Smooth muscle cell (in vitro differentiated cells): ENCODE data around the gene KIDINS220. TPM values are rescaled to one million over a fixed set of nuclear protein-coding genes. Genes with fewer than 3 reads are reported as not detected.

Experiments
- DNase-seq: peaks from one replicate; lab custom pipeline; 2025; ENCODE audit not compliant: unreplicated experiment; lab: John Stamatoyannopoulos, UW
- H2AFZ ChIP-seq: fragments of 200-600 bp; sonication (generic); 2 replicates; pipeline ENCODE4 v1.6.0; 2016; ENCODE audit warnings: antibody characterized with exemption, low read depth, mild to moderate bottlenecking
- H3F3A ChIP-seq: fragments of 200-600 bp; sonication (generic); 2 replicates; pipeline ENCODE4 v1.6.0; 2017; ENCODE audit warnings: antibody characterized with exemption, low read depth
- H3K27ac ChIP-seq: fragments of 200-600 bp; sonication (generic); 2 replicates; pipeline ENCODE4 v1.5.1; 2016; ENCODE audit warnings: low read depth, mild to moderate bottlenecking
- H3K27me3 ChIP-seq: fragments of 200-600 bp; sonication (generic); 2 replicates; pipeline ENCODE4 v1.6.1; 2016; ENCODE audit warnings: low read depth, mild to moderate bottlenecking
- H3K36me3 ChIP-seq: fragments of 200-600 bp; sonication (generic); 2 replicates; pipeline ENCODE4 v1.5.1; 2016; ENCODE audit warnings: low read depth
- H3K4me1 ChIP-seq: fragments of 200-600 bp; sonication (generic); 2 replicates; pipeline ENCODE4 v1.5.1; 2016; ENCODE audit warnings: low read depth
- H3K4me2 ChIP-seq: fragments of 200-600 bp; sonication (generic); 2 replicates; pipeline ENCODE4 v1.6.0; 2016; ENCODE audit warnings: mild to moderate bottlenecking
- H3K4me3 ChIP-seq: fragments of 200-600 bp; sonication (generic); 2 replicates; pipeline ENCODE4 v1.5.1; 2016; ENCODE audit warnings: mild to moderate bottlenecking
- H3K79me2 ChIP-seq: fragments of 200-600 bp; sonication (generic); 2 replicates; pipeline ENCODE4 v1.6.0; 2016; ENCODE audit warnings: low read depth, mild to moderate bottlenecking
- H3K9ac ChIP-seq: fragments of 200-600 bp; sonication (generic); 2 replicates; pipeline ENCODE4 v1.6.0; 2016; ENCODE audit warnings: low read depth
- H3K9me3 ChIP-seq: fragments of 200-600 bp; sonication (generic); replicated peaks from 2 replicates; pipeline ENCODE4 v1.5.1; 2016; ENCODE audit warnings: low read depth
- H4K20me1 ChIP-seq: fragments of 200-600 bp; sonication (generic); 2 replicates; pipeline ENCODE4 v1.6.0; 2016; ENCODE audit warnings: low read depth
- CTCF ChIP-seq: fragments of 200-600 bp; sonication (generic); IDR thresholded peaks from 2 replicates; pipeline ENCODE4 v1.5.1; 2017; ENCODE audit warnings: borderline replicate concordance, mild to moderate bottlenecking, antibody characterized with exemption; ENCODE audit not compliant: insufficient read depth, poor library complexity, severe bottlenecking
- WGBS: methylation state at CpG from one replicate; pipeline ENCODE4 v1.1.7; 2016; ENCODE audit warnings: low lambda C conversion rate; 5-methylcytosine and 5-hydroxymethylcytosine counted together
- polyA plus RNA-seq: library from polyadenylated mRNA; unstranded; fragments of >200 nt; fragmentation: Nextera tagmentation; extraction: Ambion mirVana; gene quantifications from 2 replicates; pipeline ENCODE4 v1.2.1, GENCODE V29; 2016
- total RNA-seq: library from RNA; depleted of rRNA; stranded (reverse); fragments of >200 nt; gene quantifications from 2 replicates; pipeline ENCODE4 v1.2.3, GENCODE V29; 2014

Gene KIDINS220
- total and polyA plus RNA-seq, 2 experiments from 2014 or later: 17.8 to 54.9 TPM

GRCh38 chr2:8847400-8847799, 10.0 kb upstream of the KIDINS220 start:
- Histone ChIP-seq H3K27me3 (no peaks in the 10 kb centered on the region), H3K4me2 (no peak overlapping the region), H3F3A (no peaks in the 10 kb centered on the region), H3K4me3 (no peak overlapping the region), H3K4me1 (no peaks in the 10 kb centered on the region), H3K9me3 (no peaks in the 10 kb centered on the region), H3K27ac (no peak overlapping the region), H3K36me3 (no peaks in the 10 kb centered on the region), H4K20me1 (no peaks in the 10 kb centered on the region), H3K79me2 (no peaks in the 10 kb centered on the region), H3K9ac (no peak overlapping the region), H2AFZ (no peak overlapping the region)
- no peak for TF ChIP-seq CTCF
- 88% methylated on average over 6 of the region's 6 CpGs for WGBS
- no peak for DNase-seq

GRCh38 chr2:8841932-8842331, 4.5 kb upstream of the KIDINS220 start:
- H3K4me1 ChIP-seq: no peaks in the 10 kb centered on the region
- no peak overlapping the region for H2AFZ ChIP-seq
- TF ChIP-seq CTCF: no peak
- WGBS: 94% methylated on average over 4 of the region's 4 CpGs
- no peak overlapping the region for H3K27ac ChIP-seq
- H3K9ac ChIP-seq: no peak overlapping the region
- no peaks in the 10 kb centered on the region for H3K9me3 ChIP-seq
- H3K36me3 ChIP-seq: no peaks in the 10 kb centered on the region
- no peaks in the 10 kb centered on the region for H3F3A ChIP-seq
- peaks cover 7% of the 10 kb centered on the region for H3K79me2 ChIP-seq
- H4K20me1 ChIP-seq: no peaks in the 10 kb centered on the region
- no peaks in the 10 kb centered on the region for H3K27me3 ChIP-seq
- no peak overlapping the region for H3K4me2 ChIP-seq
- DNase-seq: no peak
- H3K4me3 ChIP-seq: no peak overlapping the region

GRCh38 chr2:8840475-8841091, 3.2 kb upstream of the KIDINS220 start:
- Histone ChIP-seq H3K9ac (no peak overlapping the region), H3K36me3 (no peaks in the 10 kb centered on the region), H3K27ac (no peak overlapping the region), H3K4me1 (peaks cover 11% of the 10 kb centered on the region), H3K4me3 (no peak overlapping the region), H3K4me2 (no peak overlapping the region), H3K27me3 (no peaks in the 10 kb centered on the region), H4K20me1 (peaks cover 9% of the 10 kb centered on the region), H2AFZ (no peak overlapping the region), H3F3A (no peaks in the 10 kb centered on the region), H3K9me3 (no peaks in the 10 kb centered on the region), H3K79me2 (peaks cover 21% of the 10 kb centered on the region)
- no peak for DNase-seq
- 78% methylated on average over 12 of the region's 12 CpGs for WGBS
- TF ChIP-seq CTCF: no peak
